Lung (tissue), 12 donors: Measurements from ENCODE around the gene PXN. TPM values are rescaled to one million over a fixed set of nuclear protein-coding genes. Genes with fewer than 3 reads are reported as not detected.

Source experiments
- ATAC-seq: fragments of 200-7000 bp; cut with Tn5 transposase; one replicate; pipeline ENCODE4 v1.9.1; 2020; ENCODE audit warnings: moderate number of reproducible peaks; ENCODE audit not compliant: insufficient read depth, low FRiP score
- DNase-seq, 3 donors: peaks; one replicate each; pipeline ENCODE4 v3.0.0-alpha.2; 2013 to 2017
- H3K27ac ChIP-seq, 2 donors: one replicate each; pipeline ENCODE4 v1.5.1; 2013; ENCODE audit warnings: mild to moderate bottlenecking in 2 of 2, moderate library complexity in 2 of 2, control low read depth in 1 of 2, inconsistent platforms in 1 of 2, low read depth in 1 of 2, low read length in 1 of 2
- H3K27me3 ChIP-seq, 3 donors: one replicate each; pipeline ENCODE4 v1.5.1; 2013; ENCODE audit warnings: low read length in 2 of 3; ENCODE audit not compliant: control insufficient read depth in 3 of 3, insufficient read depth in 3 of 3
- H3K36me3 ChIP-seq, 4 donors: one replicate each; pipeline ENCODE4 v1.5.1; 2013; ENCODE audit warnings: low read length in 4 of 4, mild to moderate bottlenecking in 1 of 4, moderate library complexity in 1 of 4; ENCODE audit not compliant: control insufficient read depth in 4 of 4, insufficient read depth in 4 of 4
- H3K4me1 ChIP-seq, 5 donors: one replicate each; pipeline ENCODE4 v1.5.1; 2013; ENCODE audit warnings: low read length in 5 of 5, mild to moderate bottlenecking in 2 of 5, moderate library complexity in 1 of 5; ENCODE audit not compliant: control insufficient read depth in 5 of 5, insufficient read depth in 5 of 5
- H3K4me3 ChIP-seq: one replicate; pipeline ENCODE4 v1.5.1; 2013; ENCODE audit warnings: mild to moderate bottlenecking, control low read depth, moderate library complexity
- H3K9ac ChIP-seq, 2 donors: one replicate each; pipeline ENCODE4 v1.5.1; 2013; ENCODE audit warnings: low read length in 2 of 2, control low read depth in 1 of 2; ENCODE audit not compliant: insufficient read depth in 1 of 2
- H3K9me3 ChIP-seq, 4 donors: one replicate each; pipeline ENCODE4 v1.5.1; 2013; ENCODE audit warnings: low read length in 3 of 4, mild to moderate bottlenecking in 1 of 4, moderate library complexity in 1 of 4; ENCODE audit not compliant: control insufficient read depth in 4 of 4, insufficient read depth in 3 of 4
- CTCF ChIP-seq: IDR thresholded peaks from 2 replicates; pipeline ENCODE4 v1.5.1; 2012; ENCODE audit warnings: mild to moderate bottlenecking; ENCODE audit errors: control extremely low read depth, extremely low read depth
- WGBS, 2 donors: extraction: QIAGEN DNeasy Blood & Tissue Kit; methylation state at CpG; one replicate each; pipeline ENCODE4 v1.1.7; 2013; 5-methylcytosine and 5-hydroxymethylcytosine counted together
- polyA plus RNA-seq, 2 donors: library from polyadenylated mRNA; stranded (reverse); fragments of 200-250 nt; gene quantifications; one replicate each; pipeline ENCODE4 v1.2.1, GENCODE V29; 2013
- total RNA-seq, 2 donors: library from RNA; depleted of rRNA in 1 of 2; stranded (reverse); fragments of >200 nt in 1 of 2; gene quantifications; one replicate each; pipeline ENCODE4 v1.2.1, GENCODE V29; 2014 to 2021
- donor health status: control.
- donor health status: control.
- donor health status: Bipolar disorder and iron deficiency.
- donor health status: healthy.
- donor health status: DM: yes; HTN: yes; CAD: no.

PXN gene
- total and polyA plus RNA-seq, 4 donors = 81.1 to 117 (median 90.6) TPM

DNA sequence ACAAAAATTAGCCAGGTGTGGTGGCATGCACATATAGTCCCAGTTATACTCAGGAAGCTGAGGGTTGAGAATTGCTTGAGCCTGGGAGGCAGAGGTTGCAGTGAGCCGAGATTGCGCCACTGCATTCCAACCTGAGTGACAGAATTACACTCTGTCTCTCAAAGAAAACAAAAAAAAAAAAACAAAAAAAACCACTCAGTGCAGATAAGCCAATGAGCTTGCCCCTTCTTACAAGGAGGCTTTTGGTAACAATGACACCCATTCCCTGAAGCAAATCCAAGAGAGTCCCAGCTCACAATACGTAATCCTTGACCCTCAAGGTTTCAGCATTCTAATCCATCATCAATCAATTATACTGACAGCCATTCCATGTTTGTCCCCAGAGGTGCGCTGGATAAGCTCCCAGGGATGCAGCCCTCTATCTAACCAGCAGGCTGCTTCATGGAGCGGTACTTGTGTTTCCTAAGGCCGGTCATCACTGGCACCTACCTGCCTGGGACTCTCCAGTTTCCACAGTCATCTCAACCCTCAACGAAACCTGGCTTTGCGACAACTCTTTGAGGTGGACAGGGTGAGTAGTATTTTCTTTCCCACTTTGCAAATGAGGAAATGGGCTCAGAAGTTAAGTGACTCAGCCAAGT lies 83.4 kb downstream of the PXN start:
- WGBS, 2 donors = 74 to 79% methylated on average over 8 of the region's 8 CpGs
- Histone ChIP-seq H3K4me3 (no peak overlapping the region), H3K9me3 (peaks cover 0 to 2% (median 0%) of the 10 kb centered on the region in 4 donors), H3K4me1 (peaks cover 0 to 2% (median 0%) of the 10 kb centered on the region in 5 donors), H3K27me3 (no peaks in the 10 kb centered on the region), H3K27ac (peak overlapping the region in 1 of 2 donors; percentile 52), H3K36me3 (peaks cover 34 to 53% (median 47%) of the 10 kb centered on the region in 4 donors), H3K9ac (no peak overlapping the region)
- DNase-seq = no peak
- no peak for TF ChIP-seq CTCF
- peak; percentile 51 for ATAC-seq

GRCh38 chr12:120180975-120181374 lies 84.6 kb downstream of the PXN start:
- Histone ChIP-seq H3K4me3 (no peak overlapping the region), H3K9ac (no peak overlapping the region), H3K4me1 (peaks cover 0 to 2% (median 0%) of the 10 kb centered on the region in 5 donors), H3K36me3 (peaks cover 40 to 55% (median 50%) of the 10 kb centered on the region in 4 donors), H3K27me3 (no peaks in the 10 kb centered on the region), H3K27ac (no peak overlapping the region), H3K9me3 (peaks cover 0 to 2% (median 0%) of the 10 kb centered on the region in 4 donors)
- 97 to 99% methylated on average over 7 of the region's 7 CpGs for WGBS, 2 donors
- no peak for DNase-seq
- TF ChIP-seq CTCF = no peak
- ATAC-seq = no peak

- H3K36me3 ChIP-seq = peaks cover 36 to 68% (median 56%) of the 10 kb centered on the region in 4 donors
- H3K9ac ChIP-seq = no peak overlapping the region
- H3K27me3 ChIP-seq = no peaks in the 10 kb centered on the region
- no peak overlapping the region for H3K4me3 ChIP-seq
- H3K9me3 ChIP-seq = peaks cover 0 to 2% (median 0%) of the 10 kb centered on the region in 4 donors
- no peak for TF ChIP-seq CTCF
- ATAC-seq (no peak), DNase-seq (no peak)
- 94 to 97% methylated on average over 11 of the region's 11 CpGs for WGBS, 2 donors
- H3K27ac ChIP-seq = no peak overlapping the region
- H3K4me1 ChIP-seq = no peaks in the 10 kb centered on the region
Observed at GRCh38 chr12:120175537-120175936, 90.0 kb downstream of the PXN start.
